ENCODE data around the gene PRSS16.

GRCh38 chr6:27208042-27208441 lies 39.5 kb upstream of the PRSS16 start:
- TF ChIP-seq POLR2AphosphoS5 (IDR thresholded peaks at IDR 0.05; ENCODE audit: insufficient read depth, low read depth, low read length) (no peak), CTCF (IDR thresholded peaks at IDR 0.05; ENCODE audit: extremely low read depth in 1 of 2, insufficient read depth in 1 of 2, low read depth in 1 of 2, low read length in 2 of 2) (no peak)

All from endothelial cell of umbilical vein (primary cell).